ENCODE data around the gene RYR1.
A peak's percentile ranks its signal among the peaks of the same experiment; 100 is the strongest.
"Not testable (repeated sequence)": the region's sequence is repeated elsewhere in the genome, so short reads cannot be mapped to it uniquely, and the experiment has no call there.

Gene RYR1

GRCh38 chr19:38580080-38580479, 146.6 kb downstream of the RYR1 start:
- no peak overlapping the region for H3K9ac ChIP-seq (ENCODE audit: low read length)
- no peak for DNase-seq (ENCODE audit: low read depth)
- H3K4me1 ChIP-seq (ENCODE audit: control insufficient read depth, insufficient read depth, low read length): no peaks in the 10 kb centered on the region
- no peak overlapping the region for H3K4me3 ChIP-seq (ENCODE audit: low read length)
- H3K27me3 ChIP-seq (replicated peaks; ENCODE audit: control insufficient read depth, insufficient read depth, low read length): no peaks in the 10 kb centered on the region
- no peaks in the 10 kb centered on the region for H3K9me3 ChIP-seq (ENCODE audit: control insufficient read depth, low read length)
- H3K36me3 ChIP-seq (ENCODE audit: control insufficient read depth, insufficient read depth, low read length, severe bottlenecking): no peaks in the 10 kb centered on the region

GRCh38 chr19:38583219-38583984, 149.9 kb downstream of the RYR1 start:
- Histone ChIP-seq H3K9me3 (ENCODE audit: control insufficient read depth, low read length) (no peaks in the 10 kb centered on the region), H3K9ac (ENCODE audit: low read length) (no peak overlapping the region), H3K27me3 (replicated peaks; ENCODE audit: control insufficient read depth, insufficient read depth, low read length) (no peaks in the 10 kb centered on the region), H3K4me1 (ENCODE audit: control insufficient read depth, insufficient read depth, low read length) (no peaks in the 10 kb centered on the region), H3K4me3 (ENCODE audit: low read length) (no peak overlapping the region), H3K36me3 (ENCODE audit: control insufficient read depth, insufficient read depth, low read length, severe bottlenecking) (no peaks in the 10 kb centered on the region)
- DNase-seq (ENCODE audit: low read depth): no peak

GRCh38 chr19:38583985-38584305, 150.5 kb downstream of the RYR1 start:
- Histone ChIP-seq H3K9ac (ENCODE audit: low read length) (no peak overlapping the region), H3K27me3 (replicated peaks; ENCODE audit: control insufficient read depth, insufficient read depth, low read length) (no peaks in the 10 kb centered on the region), H3K9me3 (ENCODE audit: control insufficient read depth, low read length) (no peaks in the 10 kb centered on the region), H3K36me3 (ENCODE audit: control insufficient read depth, insufficient read depth, low read length, severe bottlenecking) (no peaks in the 10 kb centered on the region), H3K4me1 (ENCODE audit: control insufficient read depth, insufficient read depth, low read length) (no peaks in the 10 kb centered on the region), H3K4me3 (ENCODE audit: low read length) (no peak overlapping the region)
- no peak for DNase-seq (ENCODE audit: low read depth)

DNA sequence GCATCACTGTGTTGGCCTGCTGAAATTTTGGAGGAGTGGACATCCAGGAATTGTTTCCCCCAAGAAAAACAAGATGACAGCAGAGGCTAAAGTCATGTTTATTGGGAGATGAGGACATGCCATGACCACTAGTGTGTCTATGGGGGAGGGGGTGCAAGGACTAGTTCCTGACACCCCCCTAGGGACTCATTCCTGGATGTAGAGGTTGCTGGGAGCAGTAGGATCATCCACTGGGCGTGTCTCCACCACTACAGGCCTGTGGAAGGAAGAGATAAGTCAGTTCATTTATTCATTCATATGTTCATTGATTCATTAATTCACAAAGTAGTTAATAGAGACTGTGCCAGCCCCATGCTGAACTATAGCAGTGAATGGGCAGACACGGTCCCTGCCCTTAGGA, 154.1 kb downstream of the RYR1 start:
- Histone ChIP-seq H3K36me3 (ENCODE audit: control insufficient read depth, insufficient read depth, low read length, severe bottlenecking) (no peaks in the 10 kb centered on the region), H3K9ac (ENCODE audit: low read length) (no peak overlapping the region)
- DNase-seq (ENCODE audit: low read depth): no peak

GRCh38 chr19:38588041-38588440, 154.6 kb downstream of the RYR1 start:
- H3K36me3 ChIP-seq (ENCODE audit: control insufficient read depth, insufficient read depth, low read length, severe bottlenecking): no peaks in the 10 kb centered on the region
- DNase-seq (ENCODE audit: low read depth): no peak
- H3K9ac ChIP-seq (ENCODE audit: low read length): no peak overlapping the region
- no peaks in the 10 kb centered on the region for H3K27me3 ChIP-seq (replicated peaks; ENCODE audit: control insufficient read depth, insufficient read depth, low read length)
- H3K9me3 ChIP-seq (ENCODE audit: control insufficient read depth, low read length): no peaks in the 10 kb centered on the region
- H3K4me3 ChIP-seq (ENCODE audit: low read length): no peak overlapping the region
- no peaks in the 10 kb centered on the region for H3K4me1 ChIP-seq (ENCODE audit: control insufficient read depth, insufficient read depth, low read length)

More for the DNA sequence above, 154.1 kb downstream of the RYR1 start:
- no peak overlapping the region for H3K4me3 ChIP-seq (ENCODE audit: low read length)
- no peaks in the 10 kb centered on the region for H3K9me3 ChIP-seq (ENCODE audit: control insufficient read depth, low read length)
- H3K4me1 ChIP-seq (ENCODE audit: control insufficient read depth, insufficient read depth, low read length): no peaks in the 10 kb centered on the region
- H3K27me3 ChIP-seq (replicated peaks; ENCODE audit: control insufficient read depth, insufficient read depth, low read length): no peaks in the 10 kb centered on the region

DNA sequence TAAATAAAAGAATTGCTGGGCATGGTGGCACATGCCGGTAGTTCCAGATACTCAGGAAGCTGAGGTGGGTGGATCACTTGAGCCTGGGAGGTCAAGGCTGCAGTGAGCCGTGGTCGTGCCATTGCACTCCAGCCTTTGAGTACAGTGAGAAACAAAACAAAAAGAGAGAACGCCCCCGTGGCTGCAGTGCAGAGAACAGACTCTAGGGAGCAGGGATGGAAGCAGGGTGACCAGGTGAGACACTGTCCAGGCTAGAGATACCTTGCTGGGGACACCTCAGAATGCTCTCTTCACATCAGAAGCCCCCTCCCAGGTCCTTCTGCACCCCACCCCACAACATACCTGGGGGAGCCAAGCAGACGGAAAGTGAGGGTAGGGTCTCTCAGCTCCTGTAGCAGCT, 159.4 kb downstream of the RYR1 start:
- peaks cover 13% of the 10 kb centered on the region for H3K27me3 ChIP-seq (replicated peaks; ENCODE audit: control insufficient read depth, insufficient read depth, low read length)
- no peak for DNase-seq (ENCODE audit: low read depth)
- H3K36me3 ChIP-seq (ENCODE audit: control insufficient read depth, insufficient read depth, low read length, severe bottlenecking): no peaks in the 10 kb centered on the region
- no peaks in the 10 kb centered on the region for H3K9me3 ChIP-seq (ENCODE audit: control insufficient read depth, low read length)
- no peaks in the 10 kb centered on the region for H3K4me1 ChIP-seq (ENCODE audit: control insufficient read depth, insufficient read depth, low read length)
- H3K9ac ChIP-seq (ENCODE audit: low read length): no peak overlapping the region
- H3K4me3 ChIP-seq (ENCODE audit: low read length): no peak overlapping the region

DNA sequence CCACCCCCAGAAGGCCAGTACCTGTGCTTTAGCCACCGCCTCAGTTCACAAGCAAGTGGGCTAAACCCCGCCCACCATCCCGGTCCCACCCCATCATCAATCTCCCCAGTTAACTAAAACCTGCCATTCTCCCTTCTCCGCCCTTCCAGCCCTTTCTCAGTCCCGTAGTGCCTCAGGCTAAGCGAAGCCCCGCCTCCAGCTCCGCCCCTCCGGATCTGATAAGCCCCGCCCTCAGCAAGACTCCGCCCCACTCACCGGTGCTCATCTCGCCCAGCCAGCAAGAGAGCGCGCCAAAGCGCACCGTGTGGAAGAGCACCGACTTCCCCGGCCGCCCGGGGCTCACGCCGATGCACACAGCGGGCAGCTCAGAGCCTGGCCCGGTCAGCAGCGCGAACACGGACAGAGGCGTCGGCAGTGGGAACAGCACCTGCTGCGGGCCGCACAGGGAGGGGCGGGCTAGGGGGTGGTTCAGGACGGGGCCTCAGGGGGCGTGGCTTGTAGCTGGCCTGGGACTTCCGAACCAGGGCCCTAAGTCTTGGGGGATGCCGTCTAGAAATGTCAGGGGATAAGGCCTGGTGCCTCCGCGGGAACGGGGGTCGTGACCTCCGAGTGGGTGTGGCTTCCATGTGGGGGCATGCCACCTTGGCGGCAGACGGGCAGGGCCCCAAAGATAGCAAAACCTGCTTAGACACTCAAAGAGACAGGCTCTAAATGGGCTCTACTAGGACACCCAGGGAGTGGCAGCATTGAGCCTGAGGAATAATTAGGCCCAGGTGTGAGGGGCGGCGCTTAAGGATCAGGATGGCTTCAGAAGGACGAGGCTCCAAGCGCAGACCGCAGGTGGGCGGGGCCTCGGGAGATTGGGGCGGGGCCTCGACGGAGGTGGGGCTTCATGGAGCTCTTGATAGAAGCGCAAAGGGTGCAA, 162.8 kb downstream of the RYR1 start:
- Histone ChIP-seq H3K9ac (ENCODE audit: low read length) (no peak overlapping the region), H3K27me3 (replicated peaks; ENCODE audit: control insufficient read depth, insufficient read depth, low read length) (peaks cover 13% of the 10 kb centered on the region), H3K4me3 (ENCODE audit: low read length) (no peak overlapping the region), H3K9me3 (ENCODE audit: control insufficient read depth, low read length) (no peaks in the 10 kb centered on the region), H3K4me1 (ENCODE audit: control insufficient read depth, insufficient read depth, low read length) (no peaks in the 10 kb centered on the region), H3K36me3 (ENCODE audit: control insufficient read depth, insufficient read depth, low read length, severe bottlenecking) (no peaks in the 10 kb centered on the region)
- peak; percentile 5 for DNase-seq (ENCODE audit: low read depth)

GRCh38 chr19:38597075-38597474, 163.6 kb downstream of the RYR1 start:
- H3K36me3 ChIP-seq (ENCODE audit: control insufficient read depth, insufficient read depth, low read length, severe bottlenecking): no peaks in the 10 kb centered on the region
- H3K4me1 ChIP-seq (ENCODE audit: control insufficient read depth, insufficient read depth, low read length): no peaks in the 10 kb centered on the region
- DNase-seq (ENCODE audit: low read depth): no peak
- no peak overlapping the region for H3K9ac ChIP-seq (ENCODE audit: low read length)
- no peaks in the 10 kb centered on the region for H3K9me3 ChIP-seq (ENCODE audit: control insufficient read depth, low read length)
- H3K4me3 ChIP-seq (ENCODE audit: low read length): no peak overlapping the region
- H3K27me3 ChIP-seq (replicated peaks; ENCODE audit: control insufficient read depth, insufficient read depth, low read length): peaks cover 13% of the 10 kb centered on the region

DNA sequence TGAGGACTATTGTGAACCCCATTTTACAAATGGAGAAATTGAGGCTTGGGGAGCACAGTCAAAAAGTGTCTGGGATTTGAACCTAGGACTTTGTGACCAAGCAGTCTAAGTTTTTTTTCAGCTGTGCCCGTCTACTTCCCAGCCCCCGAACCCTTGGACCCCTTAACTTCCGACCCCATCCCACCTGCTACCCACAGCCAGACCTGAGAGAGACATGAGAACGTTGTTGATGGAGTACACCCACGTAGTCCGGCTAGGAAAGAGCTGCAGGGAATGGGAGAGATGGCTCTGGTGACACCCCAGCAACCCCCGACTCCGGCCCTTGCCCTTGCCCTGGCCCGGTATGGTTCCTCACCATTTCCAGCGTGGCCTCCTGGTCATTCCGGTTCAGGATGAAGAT, 166.2 kb downstream of the RYR1 start:
- H3K36me3 ChIP-seq (ENCODE audit: control insufficient read depth, insufficient read depth, low read length, severe bottlenecking): no peaks in the 10 kb centered on the region
- H3K4me1 ChIP-seq (ENCODE audit: control insufficient read depth, insufficient read depth, low read length): no peaks in the 10 kb centered on the region
- H3K9ac ChIP-seq (ENCODE audit: low read length): no peak overlapping the region
- H3K27me3 ChIP-seq (replicated peaks; ENCODE audit: control insufficient read depth, insufficient read depth, low read length): peaks cover 5% of the 10 kb centered on the region
- H3K9me3 ChIP-seq (ENCODE audit: control insufficient read depth, low read length): no peaks in the 10 kb centered on the region
- no peak overlapping the region for H3K4me3 ChIP-seq (ENCODE audit: low read length)
- no peak for DNase-seq (ENCODE audit: low read depth)

DNA sequence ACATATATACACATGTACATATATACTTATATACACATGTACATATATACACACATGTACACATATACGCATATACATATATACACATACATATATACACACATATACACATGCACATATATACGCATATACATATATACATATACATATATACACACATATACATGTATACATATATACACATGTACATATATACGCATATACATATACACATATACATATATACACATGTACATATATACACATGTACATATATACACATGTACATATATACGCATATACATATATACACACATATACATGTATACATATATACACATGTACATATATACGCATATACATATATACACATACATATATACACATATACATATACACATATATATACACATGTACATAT, 169.4 kb downstream of the RYR1 start:
- H3K9ac ChIP-seq (ENCODE audit: low read length); H3K4me3 ChIP-seq (ENCODE audit: low read length); H3K9me3 ChIP-seq (ENCODE audit: control insufficient read depth, low read length); H3K4me1 ChIP-seq (ENCODE audit: control insufficient read depth, insufficient read depth, low read length); H3K27me3 ChIP-seq (replicated peaks; ENCODE audit: control insufficient read depth, insufficient read depth, low read length); H3K36me3 ChIP-seq (ENCODE audit: control insufficient read depth, insufficient read depth, low read length, severe bottlenecking); DNase-seq (ENCODE audit: low read depth): not testable (repeated sequence)

GRCh38 chr19:38606131-38606530, 172.6 kb downstream of the RYR1 start:
- no peaks in the 10 kb centered on the region for H3K9me3 ChIP-seq (ENCODE audit: control insufficient read depth, low read length)

More at GRCh38 chr19:38606131-38606530, 172.6 kb downstream of the RYR1 start:
- Histone ChIP-seq H3K36me3 (ENCODE audit: control insufficient read depth, insufficient read depth, low read length, severe bottlenecking) (no peaks in the 10 kb centered on the region), H3K4me3 (ENCODE audit: low read length) (no peak overlapping the region), H3K4me1 (ENCODE audit: control insufficient read depth, insufficient read depth, low read length) (no peaks in the 10 kb centered on the region), H3K9ac (ENCODE audit: low read length) (no peak overlapping the region), H3K27me3 (replicated peaks; ENCODE audit: control insufficient read depth, insufficient read depth, low read length) (peaks cover 6% of the 10 kb centered on the region)
- no peak for DNase-seq (ENCODE audit: low read depth)

Measured in adipocyte (in vitro differentiated cells).